ENCODE data around the gene PDSS1.
"Not testable (repeated sequence)": the region's sequence is repeated elsewhere in the genome, so short reads cannot be mapped to it uniquely, and the experiment has no call there.

The PDSS1 gene

DNA sequence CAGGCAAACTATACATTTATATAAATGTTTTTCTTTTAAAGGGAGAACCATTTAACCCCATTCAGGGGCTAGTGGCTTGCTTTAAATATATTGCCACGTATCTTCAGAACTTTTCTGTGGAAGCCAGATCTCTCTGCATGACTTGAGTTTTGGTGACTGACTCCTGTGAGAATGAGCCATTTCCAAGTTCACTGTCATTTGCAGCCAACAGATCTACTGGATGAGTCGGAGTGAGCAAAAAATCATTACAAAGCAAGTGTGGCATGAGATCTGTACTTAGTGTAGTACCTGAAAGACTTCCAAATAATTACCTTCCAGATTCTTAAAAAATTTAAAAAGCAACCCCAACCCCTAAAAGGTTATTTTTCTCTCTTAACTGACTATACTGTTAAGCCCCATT is 45.6 kb downstream of the PDSS1 start:
- no peak for DNase-seq

- DNase-seq: no peak
These were observed 46.3 kb downstream of the PDSS1 start for GRCh38 chr10:26743841-26744240.

GRCh38 chr10:26746061-26746460 is 48.6 kb downstream of the PDSS1 start:
- no peak for DNase-seq

DNA sequence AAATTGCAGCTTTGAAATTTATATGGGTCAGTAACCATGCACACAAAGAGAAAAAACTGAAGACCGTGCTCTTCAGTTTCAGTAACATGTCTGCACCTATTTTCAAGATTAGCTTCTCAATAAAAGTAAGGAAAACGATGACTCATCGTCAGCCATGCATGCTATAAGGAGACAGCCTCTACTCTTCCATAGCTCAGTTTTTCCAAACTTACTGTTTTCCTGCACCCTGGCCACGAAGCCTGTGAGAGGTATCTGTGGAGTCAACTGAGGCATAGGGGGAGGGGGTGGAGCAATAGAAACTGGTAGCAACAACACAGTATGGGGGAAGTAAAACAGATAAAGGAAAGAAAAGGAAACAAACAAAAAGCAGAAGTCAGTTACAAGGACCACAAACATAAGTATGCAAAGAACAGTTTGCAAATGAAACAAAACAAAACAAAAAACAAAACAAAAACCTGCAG is 58.0 kb downstream of the PDSS1 start:
- DNase-seq: no peak

DNA sequence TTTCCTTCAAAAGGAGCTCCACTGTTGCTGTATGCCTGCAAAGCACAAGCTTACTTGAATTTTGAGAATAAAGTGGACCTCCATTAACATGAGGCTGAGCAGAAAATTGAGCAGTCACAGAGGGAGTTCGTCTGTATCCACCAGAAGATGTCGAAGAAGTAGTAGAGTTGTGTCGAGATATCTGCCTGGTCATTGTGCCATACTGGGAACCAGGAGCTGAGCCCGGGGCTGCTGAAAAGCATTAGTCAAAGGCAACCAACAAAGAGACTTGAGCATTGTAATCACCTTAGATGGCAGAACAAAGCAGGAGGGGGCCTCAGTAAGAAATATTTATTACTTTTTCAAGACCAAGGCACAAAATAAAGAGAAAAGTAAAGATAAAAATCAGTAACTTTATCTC is 61.5 kb downstream of the PDSS1 start:
- DNase-seq: no peak

- DNase-seq: no peak
These were observed 68.0 kb downstream of the PDSS1 start for GRCh38 chr10:26765549-26765948.

DNA sequence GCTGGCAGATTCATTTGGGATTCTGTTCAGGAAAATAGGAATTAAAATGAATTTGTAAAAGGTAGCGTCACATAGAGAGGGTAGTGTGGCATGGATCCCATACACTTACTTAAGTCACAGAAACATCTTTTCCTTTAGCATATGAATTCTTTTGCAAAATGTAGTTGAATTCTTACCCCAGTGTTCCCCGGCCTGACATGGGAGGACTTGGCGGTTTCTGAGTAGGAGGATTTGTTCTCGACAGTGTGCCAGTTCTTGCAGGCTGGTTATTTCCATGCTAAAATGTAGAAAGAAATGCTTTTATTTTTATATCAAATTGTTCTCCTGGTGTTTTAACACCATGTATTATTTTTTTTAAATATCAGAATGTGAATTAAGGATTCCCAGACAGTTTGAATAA is 72.6 kb downstream of the PDSS1 start:
- no peak for DNase-seq

DNA sequence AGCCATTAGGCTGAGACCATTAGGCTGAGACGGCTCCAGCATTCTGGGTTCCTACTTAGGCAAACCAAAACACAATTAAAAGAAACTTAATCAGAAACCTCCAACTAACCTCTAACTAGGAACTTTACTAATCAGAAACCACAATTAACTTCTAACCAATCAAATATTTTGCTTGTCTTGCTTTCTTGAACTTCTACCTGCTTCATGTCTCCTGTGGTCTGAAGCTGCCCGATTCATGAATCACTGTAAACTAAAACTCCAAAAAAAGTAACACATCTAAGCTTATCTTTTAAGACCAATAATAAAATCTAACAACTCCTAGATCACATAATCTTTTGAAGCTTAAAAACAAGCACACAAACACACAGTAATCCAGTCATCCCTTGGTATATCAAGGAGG is 76.1 kb downstream of the PDSS1 start:
- DNase-seq: no peak

DNA sequence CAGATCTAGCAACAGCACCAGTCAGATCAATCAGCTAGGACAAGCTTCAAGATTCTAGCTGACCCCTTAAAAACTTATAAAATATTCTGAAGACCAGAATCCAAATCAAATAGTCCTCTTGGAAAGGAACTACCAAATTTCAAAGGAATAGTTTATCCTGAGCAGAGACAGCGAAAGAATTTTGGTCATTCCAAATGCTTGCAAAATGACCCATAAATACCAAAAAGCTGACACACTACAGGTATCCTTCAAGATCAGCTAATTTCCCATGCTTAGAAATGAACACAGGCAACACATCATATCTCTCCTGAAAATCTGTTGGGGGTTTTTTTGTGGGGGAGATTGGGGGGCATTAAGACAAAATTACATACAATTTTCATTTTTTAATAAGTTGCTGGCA is 78.8 kb downstream of the PDSS1 start:
- no peak for DNase-seq

DNA sequence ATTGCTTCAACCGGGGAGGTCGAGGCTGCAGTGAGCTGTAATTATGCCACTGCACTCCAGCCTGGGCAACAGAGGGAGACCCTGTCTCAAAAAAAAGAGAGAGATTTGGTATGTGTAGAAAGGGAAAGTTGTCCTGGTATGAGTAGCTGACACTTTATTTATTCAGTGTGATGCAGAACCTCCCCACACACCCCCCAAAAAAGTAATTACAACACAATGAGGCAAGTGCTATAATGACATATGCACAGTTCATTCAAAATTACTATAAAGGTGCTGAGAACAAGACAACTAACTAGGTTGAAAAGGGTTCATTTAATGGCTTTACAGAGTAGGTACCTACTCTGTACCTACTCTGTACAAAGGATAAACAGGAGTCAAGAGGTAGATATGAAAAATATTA is 80.2 kb downstream of the PDSS1 start:
- DNase-seq: no peak

- no peak for DNase-seq
These were observed 81.8 kb downstream of the PDSS1 start for GRCh38 chr10:26779176-26779860.

- no peak for DNase-seq
These were observed 82.7 kb downstream of the PDSS1 start for GRCh38 chr10:26780106-26780792.

- no peak for DNase-seq
These were observed 83.5 kb downstream of the PDSS1 start for GRCh38 chr10:26780793-26781601.

GRCh38 chr10:26781797-26782196 is 84.3 kb downstream of the PDSS1 start:
- no peak for DNase-seq

GRCh38 chr10:26787362-26787761 is 89.9 kb downstream of the PDSS1 start:
- no peak for DNase-seq

- not testable (repeated sequence) for DNase-seq
These were observed 92.3 kb downstream of the PDSS1 start for GRCh38 chr10:26789779-26790178.

- no peak for DNase-seq
These were observed 92.9 kb downstream of the PDSS1 start for GRCh38 chr10:26790221-26790995.

DNA sequence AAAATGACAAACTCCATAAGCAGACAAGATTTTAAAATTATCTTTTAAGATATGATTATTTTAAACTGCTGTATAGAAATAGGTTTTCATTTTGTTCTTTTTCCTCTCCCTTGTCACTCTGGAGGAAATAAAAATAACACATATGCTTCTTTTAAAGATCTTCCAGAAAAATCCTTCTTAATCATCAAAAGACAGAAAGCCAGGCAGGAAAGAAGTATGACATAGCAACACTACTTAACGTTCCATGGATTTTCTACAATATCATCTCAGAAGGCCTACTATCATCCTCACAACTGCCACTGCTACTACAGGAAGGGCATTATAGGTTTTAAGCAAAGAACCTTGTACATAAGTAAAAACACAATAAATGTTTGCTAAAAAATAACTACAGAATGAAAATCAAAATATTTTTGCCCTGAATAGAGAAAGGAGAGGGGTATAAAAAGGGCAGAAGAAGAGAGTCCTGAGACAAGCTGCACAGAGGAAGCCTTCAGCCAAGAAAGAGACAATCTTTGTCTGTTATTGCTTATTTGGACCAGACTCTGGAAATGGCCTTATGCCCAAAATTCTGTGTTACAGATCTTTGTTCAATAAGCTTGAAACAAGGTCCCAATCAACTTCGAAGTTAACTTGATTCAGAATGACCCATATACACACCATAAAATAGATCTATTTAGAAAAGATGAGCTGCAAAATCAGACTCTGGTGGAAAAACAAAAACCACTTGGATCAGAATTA is 95.4 kb downstream of the PDSS1 start:
- no peak for DNase-seq

All from NCI-H146 (cell line).